Measurements from ENCODE around the gene ELAVL4.
A peak's percentile ranks its signal among the peaks of the same experiment; 100 is the strongest.

ELAVL4 gene

GRCh38 chr1:50108497-50109059 lies at the start of gene ELAVL4:
TSS of gene ELAVL4 (plus strand) at chr1:50108920. CDS start at chr1:50109190, 270 bp downstream.
- H3K9ac ChIP-seq (ENCODE audit: low read depth, low read length): peak within 1 kb of the TSS; percentile 11; the same call in 1 of the 2 replicates
- H3K9me3 ChIP-seq (ENCODE audit: insufficient read depth, low read depth, low read length): no peaks in the 10 kb centered on the region
- H3K36me3 ChIP-seq (ENCODE audit: insufficient read depth, low read depth, low read length): no peaks in the 10 kb centered on the region
- H3K27me3 ChIP-seq (ENCODE audit: insufficient read depth, low read length): no peaks in the 10 kb centered on the region
- peaks cover 10% of the 10 kb centered on the region; the same call in 1 of the 2 replicates for H3K4me1 ChIP-seq (ENCODE audit: insufficient read depth, low read length)
- H3K27ac ChIP-seq (ENCODE audit: low read length): no peak within 1 kb of the TSS
- H3K4me3 ChIP-seq (ENCODE audit: low read length): peak within 1 kb of the TSS; percentile 51; the same call in 1 of the 2 replicates

GRCh38 chr1:50060279-50060678 lies 48.4 kb upstream of the ELAVL4 start:
- no peak overlapping the region for H3K27ac ChIP-seq (ENCODE audit: low read length)
- no peaks in the 10 kb centered on the region for H3K27me3 ChIP-seq (ENCODE audit: insufficient read depth, low read length)
- no peak overlapping the region for H3K9ac ChIP-seq (ENCODE audit: low read depth, low read length)
- no peak overlapping the region for H3K4me3 ChIP-seq (ENCODE audit: low read length)
- H3K4me1 ChIP-seq (ENCODE audit: insufficient read depth, low read length): no peaks in the 10 kb centered on the region
- no peaks in the 10 kb centered on the region for H3K36me3 ChIP-seq (ENCODE audit: insufficient read depth, low read depth, low read length)
- no peaks in the 10 kb centered on the region for H3K9me3 ChIP-seq (ENCODE audit: insufficient read depth, low read depth, low read length)

- H3K4me1 ChIP-seq (ENCODE audit: insufficient read depth, low read length): no peaks in the 10 kb centered on the region
- no peak overlapping the region for H3K4me3 ChIP-seq (ENCODE audit: low read length)
- no peak overlapping the region for H3K9ac ChIP-seq (ENCODE audit: low read depth, low read length)
- H3K36me3 ChIP-seq (ENCODE audit: insufficient read depth, low read depth, low read length): no peaks in the 10 kb centered on the region
- H3K27me3 ChIP-seq (ENCODE audit: insufficient read depth, low read length): no peaks in the 10 kb centered on the region
- no peaks in the 10 kb centered on the region for H3K9me3 ChIP-seq (ENCODE audit: insufficient read depth, low read depth, low read length)
- H3K27ac ChIP-seq (ENCODE audit: low read length): no peak overlapping the region
These were observed 41.9 kb upstream of the ELAVL4 start for GRCh38 chr1:50066806-50067205.

- no peak overlapping the region for H3K4me3 ChIP-seq (ENCODE audit: low read length)
- H3K36me3 ChIP-seq (ENCODE audit: insufficient read depth, low read depth, low read length): no peaks in the 10 kb centered on the region
- no peak overlapping the region for H3K9ac ChIP-seq (ENCODE audit: low read depth, low read length)
- no peak overlapping the region for H3K27ac ChIP-seq (ENCODE audit: low read length)
- H3K27me3 ChIP-seq (ENCODE audit: insufficient read depth, low read length): no peaks in the 10 kb centered on the region
- no peaks in the 10 kb centered on the region for H3K9me3 ChIP-seq (ENCODE audit: insufficient read depth, low read depth, low read length)
- no peaks in the 10 kb centered on the region for H3K4me1 ChIP-seq (ENCODE audit: insufficient read depth, low read length)
These were observed 33.8 kb upstream of the ELAVL4 start for GRCh38 chr1:50074931-50075330.

GRCh38 chr1:50077273-50077672 lies 31.4 kb upstream of the ELAVL4 start:
- no peak overlapping the region for H3K27ac ChIP-seq (ENCODE audit: low read length)
- no peak overlapping the region for H3K9ac ChIP-seq (ENCODE audit: low read depth, low read length)
- H3K36me3 ChIP-seq (ENCODE audit: insufficient read depth, low read depth, low read length): no peaks in the 10 kb centered on the region
- no peaks in the 10 kb centered on the region for H3K27me3 ChIP-seq (ENCODE audit: insufficient read depth, low read length)
- no peak overlapping the region for H3K4me3 ChIP-seq (ENCODE audit: low read length)
- no peaks in the 10 kb centered on the region for H3K9me3 ChIP-seq (ENCODE audit: insufficient read depth, low read depth, low read length)
- no peaks in the 10 kb centered on the region for H3K4me1 ChIP-seq (ENCODE audit: insufficient read depth, low read length)

- H3K36me3 ChIP-seq (ENCODE audit: insufficient read depth, low read depth, low read length): no peaks in the 10 kb centered on the region
- H3K4me1 ChIP-seq (ENCODE audit: insufficient read depth, low read length): 0 out of 2 replicates have a peak, but pooled peaks cover 7% of the 10 kb centered on the region
- H3K9me3 ChIP-seq (ENCODE audit: insufficient read depth, low read depth, low read length): no peaks in the 10 kb centered on the region
- no peak overlapping the region for H3K4me3 ChIP-seq (ENCODE audit: low read length)
- H3K9ac ChIP-seq (ENCODE audit: low read depth, low read length): no peak overlapping the region
- no peaks in the 10 kb centered on the region for H3K27me3 ChIP-seq (ENCODE audit: insufficient read depth, low read length)
- H3K27ac ChIP-seq (ENCODE audit: low read length): no peak overlapping the region
These were observed 27.7 kb upstream of the ELAVL4 start for GRCh38 chr1:50080904-50081586.

- no peaks in the 10 kb centered on the region for H3K36me3 ChIP-seq (ENCODE audit: insufficient read depth, low read depth, low read length)
- no peaks in the 10 kb centered on the region for H3K27me3 ChIP-seq (ENCODE audit: insufficient read depth, low read length)
- no peak overlapping the region for H3K9ac ChIP-seq (ENCODE audit: low read depth, low read length)
- H3K4me3 ChIP-seq (ENCODE audit: low read length): no peak overlapping the region
- 0 out of 2 replicates have a peak, but pooled peaks cover 7% of the 10 kb centered on the region for H3K4me1 ChIP-seq (ENCODE audit: insufficient read depth, low read length)
- H3K27ac ChIP-seq (ENCODE audit: low read length): no peak overlapping the region
- H3K9me3 ChIP-seq (ENCODE audit: insufficient read depth, low read depth, low read length): no peaks in the 10 kb centered on the region
These were observed 24.3 kb upstream of the ELAVL4 start for GRCh38 chr1:50084389-50084788.

- Histone ChIP-seq H3K4me1 (ENCODE audit: insufficient read depth, low read length) (no peaks in the 10 kb centered on the region), H3K36me3 (ENCODE audit: insufficient read depth, low read depth, low read length) (no peaks in the 10 kb centered on the region), H3K9me3 (ENCODE audit: insufficient read depth, low read depth, low read length) (no peaks in the 10 kb centered on the region), H3K27ac (ENCODE audit: low read length) (no peak overlapping the region), H3K9ac (ENCODE audit: low read depth, low read length) (no peak overlapping the region), H3K27me3 (ENCODE audit: insufficient read depth, low read length) (no peaks in the 10 kb centered on the region), H3K4me3 (ENCODE audit: low read length) (no peak overlapping the region)
These were observed 17.7 kb upstream of the ELAVL4 start for GRCh38 chr1:50091068-50091467.

GRCh38 chr1:50095716-50096115 lies 13.0 kb upstream of the ELAVL4 start:
- H3K9me3 ChIP-seq (ENCODE audit: insufficient read depth, low read depth, low read length): no peaks in the 10 kb centered on the region
- H3K4me1 ChIP-seq (ENCODE audit: insufficient read depth, low read length): no peaks in the 10 kb centered on the region
- H3K4me3 ChIP-seq (ENCODE audit: low read length): no peak overlapping the region
- H3K36me3 ChIP-seq (ENCODE audit: insufficient read depth, low read depth, low read length): no peaks in the 10 kb centered on the region
- no peak overlapping the region for H3K27ac ChIP-seq (ENCODE audit: low read length)
- no peaks in the 10 kb centered on the region for H3K27me3 ChIP-seq (ENCODE audit: insufficient read depth, low read length)
- H3K9ac ChIP-seq (ENCODE audit: low read depth, low read length): no peak overlapping the region

- Histone ChIP-seq H3K9ac (ENCODE audit: low read depth, low read length) (no peak overlapping the region), H3K27ac (ENCODE audit: low read length) (no peak overlapping the region), H3K4me1 (ENCODE audit: insufficient read depth, low read length) (no peaks in the 10 kb centered on the region), H3K9me3 (ENCODE audit: insufficient read depth, low read depth, low read length) (no peaks in the 10 kb centered on the region), H3K36me3 (ENCODE audit: insufficient read depth, low read depth, low read length) (no peaks in the 10 kb centered on the region), H3K4me3 (ENCODE audit: low read length) (no peak overlapping the region), H3K27me3 (ENCODE audit: insufficient read depth, low read length) (no peaks in the 10 kb centered on the region)
These were observed 11.6 kb upstream of the ELAVL4 start for GRCh38 chr1:50097021-50097679.

- H3K9me3 ChIP-seq (ENCODE audit: insufficient read depth, low read depth, low read length): no peaks in the 10 kb centered on the region
- H3K4me3 ChIP-seq (ENCODE audit: low read length): no peak overlapping the region
- H3K4me1 ChIP-seq (ENCODE audit: insufficient read depth, low read length): no peaks in the 10 kb centered on the region
- H3K36me3 ChIP-seq (ENCODE audit: insufficient read depth, low read depth, low read length): no peaks in the 10 kb centered on the region
- H3K9ac ChIP-seq (ENCODE audit: low read depth, low read length): no peak overlapping the region
- no peak overlapping the region for H3K27ac ChIP-seq (ENCODE audit: low read length)
- no peaks in the 10 kb centered on the region for H3K27me3 ChIP-seq (ENCODE audit: insufficient read depth, low read length)
These were observed 10.9 kb upstream of the ELAVL4 start for GRCh38 chr1:50097791-50098190.

- H3K27ac ChIP-seq (ENCODE audit: low read length): no peak overlapping the region
- no peak overlapping the region for H3K9ac ChIP-seq (ENCODE audit: low read depth, low read length)
- H3K4me3 ChIP-seq (ENCODE audit: low read length): no peak overlapping the region
- H3K27me3 ChIP-seq (ENCODE audit: insufficient read depth, low read length): no peaks in the 10 kb centered on the region
- no peaks in the 10 kb centered on the region for H3K9me3 ChIP-seq (ENCODE audit: insufficient read depth, low read depth, low read length)
- H3K36me3 ChIP-seq (ENCODE audit: insufficient read depth, low read depth, low read length): no peaks in the 10 kb centered on the region
- no peaks in the 10 kb centered on the region for H3K4me1 ChIP-seq (ENCODE audit: insufficient read depth, low read length)
These were observed 10.1 kb upstream of the ELAVL4 start for GRCh38 chr1:50098591-50099021.

All from iPS-20b (cell line).